GM19193 (cell line): Measurements from ENCODE around the gene OR56B4.
"Not testable (repeated sequence)": the region's sequence is repeated elsewhere in the genome, so short reads cannot be mapped to it uniquely, and the experiment has no call there.

ENCODE experiments used
- POLR2A ChIP-seq: IDR thresholded peaks from 4 replicates; pipeline ENCODE4 v1.6.1; 2011; ENCODE audit not compliant: insufficient read depth, insufficient read length; ENCODE audit errors: extremely low read depth

The OR56B4 gene, protein sequence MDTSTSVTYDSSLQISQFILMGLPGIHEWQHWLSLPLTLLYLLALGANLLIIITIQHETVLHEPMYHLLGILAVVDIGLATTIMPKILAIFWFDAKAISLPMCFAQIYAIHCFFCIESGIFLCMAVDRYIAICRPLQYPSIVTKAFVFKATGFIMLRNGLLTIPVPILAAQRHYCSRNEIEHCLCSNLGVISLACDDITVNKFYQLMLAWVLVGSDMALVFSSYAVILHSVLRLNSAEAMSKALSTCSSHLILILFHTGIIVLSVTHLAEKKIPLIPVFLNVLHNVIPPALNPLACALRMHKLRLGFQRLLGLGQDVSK

DNA sequence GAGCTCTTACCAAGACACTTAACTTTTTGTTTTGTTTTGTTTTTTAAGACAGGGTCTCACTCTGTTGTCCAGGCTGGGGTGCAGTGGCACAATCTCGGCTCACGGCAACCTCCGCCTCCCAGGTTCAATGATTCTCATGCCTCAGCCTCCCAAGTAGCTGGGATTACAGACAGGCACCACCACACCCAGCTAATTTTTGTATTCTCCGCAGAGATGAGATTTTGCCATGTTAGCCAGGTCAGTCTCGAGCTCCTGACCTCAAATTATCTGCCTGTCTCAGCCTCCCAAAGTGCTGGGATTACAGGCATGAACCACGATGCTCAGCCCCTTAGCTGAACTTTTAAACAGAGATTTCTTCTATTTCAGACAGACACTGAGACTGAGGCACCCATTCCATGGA lies at the start of gene OR56B4:
Gene OR56B4 (plus strand): TSS at position 301 of the 400 bp plus-strand sequence. CDS start 95 bp downstream, at position 396.
- TF ChIP-seq POLR2A = not testable (repeated sequence)

DNA sequence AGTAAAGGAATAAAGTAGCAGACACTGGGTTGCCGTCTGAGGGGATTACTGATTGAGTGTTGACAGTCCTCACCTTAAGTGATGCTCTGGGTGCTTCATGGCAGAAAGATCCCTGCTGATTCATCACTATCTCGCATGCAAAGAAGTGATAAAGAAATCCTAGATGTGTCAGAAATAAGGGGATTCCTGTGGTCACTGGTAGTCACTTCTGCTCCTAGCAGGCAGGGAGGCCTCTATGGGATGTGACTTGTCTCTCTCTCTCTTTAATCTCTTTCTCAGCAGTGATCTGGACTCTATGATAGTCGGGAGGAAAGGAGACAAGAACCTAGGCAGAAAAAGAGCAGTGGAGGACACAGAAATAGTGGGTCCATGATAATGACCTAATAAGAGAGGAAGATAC lies 46.0 kb upstream of the OR56B4 start:
- no peak for TF ChIP-seq POLR2A

DNA sequence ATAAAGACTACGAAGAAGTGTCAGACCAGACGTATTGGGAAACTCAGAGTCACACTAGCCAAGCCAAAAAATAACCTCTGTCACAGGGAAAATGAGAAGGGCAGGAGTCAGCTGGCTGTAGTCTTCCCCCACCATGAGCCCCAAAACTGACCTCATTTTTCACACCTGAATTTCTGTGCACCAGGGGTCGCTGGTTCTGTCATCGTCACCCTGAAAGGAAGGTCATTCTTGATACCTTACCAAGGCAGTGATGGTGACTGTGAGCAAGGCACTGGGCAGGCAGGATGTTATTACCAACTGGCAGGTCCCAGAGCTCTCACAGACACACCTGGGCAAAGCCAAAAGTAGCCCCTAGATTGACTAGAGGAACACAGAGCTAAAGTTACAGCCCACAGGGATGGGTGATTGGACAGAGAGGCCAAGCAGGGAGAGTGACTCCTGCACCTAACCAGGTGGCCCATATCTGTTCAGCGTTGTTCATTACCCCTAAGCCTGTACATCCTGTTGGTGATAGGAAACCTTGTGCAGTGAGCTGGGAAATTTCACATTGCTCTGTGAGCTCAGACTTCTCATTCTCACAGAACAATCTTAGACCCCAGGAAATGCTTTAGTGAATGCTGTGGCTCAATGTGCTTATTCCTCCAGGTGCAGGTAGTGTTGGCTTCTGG lies 44.7 kb upstream of the OR56B4 start:
- TF ChIP-seq POLR2A = no peak

GRCh38 chr11:6067502-6067901 lies 40.0 kb upstream of the OR56B4 start:
- TF ChIP-seq POLR2A = no peak

DNA sequence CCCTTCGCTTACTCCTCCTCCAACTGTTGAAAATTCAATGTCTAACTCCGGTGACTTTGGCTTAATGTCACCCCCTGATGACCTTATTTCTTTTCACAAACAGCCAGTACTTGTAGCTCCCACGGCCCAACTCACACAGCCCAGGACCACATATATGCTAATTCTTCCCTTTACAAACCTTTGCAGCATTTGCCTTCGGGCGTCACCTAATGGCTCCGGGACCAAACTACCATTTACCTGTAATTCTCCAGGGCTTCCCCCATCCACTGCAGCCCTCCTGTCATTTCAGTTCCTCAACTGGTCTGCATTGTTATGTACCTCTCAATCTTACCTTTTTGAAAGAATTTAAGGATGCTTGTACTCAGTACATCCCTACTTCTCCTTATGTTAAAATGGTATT lies 29.8 kb upstream of the OR56B4 start:
- no peak for TF ChIP-seq POLR2A

DNA sequence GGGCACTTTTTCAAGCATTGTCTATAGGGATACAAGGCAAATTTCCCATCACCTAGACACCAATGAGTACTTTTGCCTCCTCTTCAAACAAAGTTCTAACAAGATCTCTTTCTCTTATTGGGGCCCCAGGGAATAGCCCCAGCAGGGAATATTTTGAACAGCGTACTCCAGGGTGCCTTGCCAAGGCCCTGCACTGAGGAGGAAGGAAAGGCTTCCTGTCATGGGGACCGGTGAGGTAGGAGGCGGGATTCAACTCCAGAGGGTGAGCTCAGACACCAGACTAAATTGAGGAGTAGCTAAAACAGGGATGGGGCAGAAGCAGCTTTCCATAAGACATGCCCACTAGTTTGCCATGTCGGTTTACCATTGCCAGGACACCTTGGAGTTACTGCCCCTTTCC lies 28.0 kb upstream of the OR56B4 start:
- TF ChIP-seq POLR2A = no peak

DNA sequence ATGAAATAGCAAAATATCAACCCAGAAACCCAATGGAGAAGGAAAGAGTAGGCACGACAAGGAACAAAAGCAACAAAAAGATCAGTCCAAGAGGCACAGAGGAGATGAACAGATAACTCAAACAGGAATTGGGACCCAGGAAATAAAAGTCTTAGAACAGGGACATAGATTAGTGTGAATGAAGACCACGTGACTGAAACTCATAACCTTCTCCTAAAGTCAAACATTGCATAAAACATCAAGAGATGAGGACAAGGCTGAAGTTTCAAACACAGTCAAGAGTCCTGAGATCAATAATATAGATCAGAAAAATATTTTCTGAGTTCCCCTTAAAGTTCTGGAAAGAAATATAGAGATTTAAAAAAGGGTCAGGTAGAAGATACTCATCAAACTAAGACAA lies 24.4 kb upstream of the OR56B4 start:
- no peak for TF ChIP-seq POLR2A

DNA sequence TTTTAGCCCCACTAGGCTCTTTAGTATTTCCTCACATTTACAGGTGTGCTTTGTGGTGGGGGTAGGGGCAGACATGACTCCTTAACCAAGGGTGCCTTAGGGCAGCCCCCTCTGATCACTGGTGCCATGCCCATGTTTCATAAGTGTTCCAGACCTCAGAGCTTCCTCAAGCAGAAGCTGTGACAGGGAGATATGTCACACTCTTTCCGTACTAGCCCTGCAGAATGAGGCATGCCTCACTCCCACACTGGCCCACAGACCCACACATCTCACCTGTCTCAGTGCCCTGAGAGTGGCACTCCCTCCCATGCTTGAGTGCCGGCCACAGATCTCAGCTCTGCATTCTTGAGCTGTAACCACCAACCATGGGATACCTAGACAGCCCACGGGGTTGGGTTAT lies 22.9 kb upstream of the OR56B4 start:
- TF ChIP-seq POLR2A = no peak

DNA sequence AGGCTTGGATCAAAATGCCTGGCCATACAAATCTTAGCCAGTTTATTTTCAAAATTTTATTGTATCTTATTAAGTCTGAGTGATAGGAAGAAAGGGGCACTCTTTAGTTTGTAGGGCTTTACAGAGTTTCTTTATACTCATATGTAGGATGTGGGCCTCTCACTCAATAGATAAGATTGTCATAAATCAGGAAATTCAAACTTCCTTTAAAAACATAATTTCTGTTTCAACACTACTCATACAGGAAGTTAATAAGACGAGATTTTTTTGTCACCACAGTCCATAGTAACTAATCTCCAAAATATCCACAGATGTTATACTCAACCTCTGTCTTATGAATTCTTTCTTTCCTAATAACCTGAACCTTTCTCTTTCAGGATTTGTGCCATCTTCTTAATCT lies 13.3 kb upstream of the OR56B4 start:
- TF ChIP-seq POLR2A = no peak

DNA sequence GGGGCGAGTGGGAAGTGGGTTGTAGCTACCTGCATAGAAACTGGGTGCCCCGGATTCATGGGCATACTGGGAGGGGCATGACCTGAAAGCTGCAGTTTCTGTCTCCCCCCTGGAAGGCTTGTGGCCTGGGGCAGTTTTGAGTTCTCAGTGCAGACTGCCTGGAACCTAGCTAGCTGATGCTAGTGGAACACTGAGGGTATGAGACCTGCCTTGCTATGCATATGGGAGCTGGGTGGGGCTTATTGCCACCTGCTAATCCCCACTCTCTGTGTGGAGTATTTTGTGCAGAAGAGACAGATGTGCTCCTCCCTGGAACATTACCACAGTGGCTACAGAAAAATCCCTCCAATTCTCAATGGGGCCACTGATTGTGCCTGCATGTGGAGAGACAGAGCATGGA lies 11.7 kb upstream of the OR56B4 start:
- TF ChIP-seq POLR2A = no peak

DNA sequence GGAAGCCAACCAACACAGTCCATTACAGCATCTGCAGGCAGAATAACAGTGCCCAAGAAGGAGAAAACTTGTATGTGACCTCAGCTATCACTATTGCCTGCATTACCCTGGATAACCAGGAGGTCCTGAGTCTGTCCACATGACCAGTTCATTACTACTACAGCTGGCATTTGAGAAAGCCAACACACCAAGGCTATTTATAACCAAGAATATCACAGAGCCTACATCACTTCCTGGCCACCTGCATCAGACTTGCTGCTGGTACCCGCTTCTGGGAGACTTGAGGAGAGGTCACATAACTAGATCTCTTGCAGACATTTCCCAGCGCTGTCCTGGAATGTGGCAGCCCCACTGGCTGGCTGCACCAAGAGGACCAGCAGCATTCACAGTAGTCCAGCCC lies 11.1 kb upstream of the OR56B4 start:
- no peak for TF ChIP-seq POLR2A

DNA sequence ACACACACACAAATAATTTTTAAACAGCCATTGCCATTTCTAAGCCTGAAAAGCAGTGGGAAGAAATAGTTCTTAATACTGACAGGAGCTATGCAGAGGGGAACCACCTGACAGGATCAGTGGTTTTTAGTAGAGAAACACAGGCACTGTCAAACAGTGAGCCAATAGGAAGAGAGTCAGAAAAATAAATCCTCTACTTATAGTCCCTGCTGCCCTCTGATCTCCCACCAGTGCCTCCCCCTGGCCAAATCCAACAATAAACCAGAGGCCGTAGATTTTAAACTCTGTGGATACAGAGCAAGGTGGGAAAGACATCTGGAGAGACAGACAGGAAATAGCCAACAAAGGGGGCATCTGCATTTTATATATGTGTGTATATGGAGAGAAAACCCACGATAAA lies 7.9 kb upstream of the OR56B4 start:
- TF ChIP-seq POLR2A = no peak

DNA sequence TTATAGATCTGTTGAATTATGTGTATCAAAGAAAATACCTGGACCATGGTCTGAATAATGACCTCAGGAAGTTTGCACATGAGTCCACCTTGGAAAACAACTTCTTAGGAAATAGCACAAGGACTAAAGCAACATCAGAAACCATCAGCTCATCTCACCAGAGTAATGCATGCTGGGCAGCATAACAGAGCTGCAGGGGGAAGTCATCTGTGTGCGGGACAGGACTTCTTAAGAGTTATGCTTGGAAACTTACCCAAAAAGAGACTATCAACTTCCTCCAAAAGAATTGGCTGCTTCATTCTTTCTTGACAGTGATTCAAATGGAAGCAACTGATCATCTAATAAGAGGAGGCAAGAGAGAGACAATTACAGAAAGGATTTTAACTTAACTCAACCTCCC lies 2.5 kb downstream of the OR56B4 start:
- no peak for TF ChIP-seq POLR2A

- TF ChIP-seq POLR2A = no peak
Measured at GRCh38 chr11:6111673-6112072, 4.2 kb downstream of the OR56B4 start.

- TF ChIP-seq POLR2A = no peak
Measured at GRCh38 chr11:6116638-6117037, 9.2 kb downstream of the OR56B4 start.

- TF ChIP-seq POLR2A = no peak
Measured at GRCh38 chr11:6124245-6124644, 16.8 kb downstream of the OR56B4 start.
